Heart right ventricle (tissue), 16 donors: ENCODE data around the gene TYMP. TPM values are rescaled to one million over a fixed set of nuclear protein-coding genes. Genes with fewer than 3 reads are reported as not detected.

ENCODE experiments used
- ATAC-seq, 8 donors: fragments of 200-7000 bp; cut with Tn5 transposase; one replicate each; pipeline ENCODE4 v1.9.1; 2020; ENCODE audit warnings: mild to moderate bottlenecking in 8 of 8, moderate library complexity in 8 of 8, moderate number of reproducible peaks in 1 of 8
- DNase-seq, 2 donors: peaks; one replicate each; pipeline ENCODE4 v3.0.0-alpha.2; 2020
- H3K27ac ChIP-seq, 10 donors: fragments of 200-600 bp; sonication (generic) in 2 of 10; one replicate each; pipeline versions ENCODE4 v1.5.0 to v1.8.0; 2020 to 2022; ENCODE audit warnings: mild to moderate bottlenecking in 3 of 10
- H3K27me3 ChIP-seq, 7 donors: fragments of 200-600 bp; one replicate each; pipeline ENCODE4 v1.8.0; 2021 to 2022; ENCODE audit warnings: mild to moderate bottlenecking in 2 of 7
- H3K36me3 ChIP-seq, 9 donors: fragments of 200-600 bp; sonication (generic) in 1 of 9; one replicate each; pipeline versions ENCODE4 v1.5.0 to v1.8.0; 2020 to 2022; ENCODE audit warnings: mild to moderate bottlenecking in 2 of 9
- H3K4me1 ChIP-seq, 9 donors: fragments of 200-600 bp; sonication (generic) in 1 of 9; one replicate each; pipeline versions ENCODE4 v1.5.0 to v1.8.0; 2020 to 2022; ENCODE audit warnings: mild to moderate bottlenecking in 4 of 9
- H3K4me3 ChIP-seq, 10 donors: fragments of 200-600 bp; sonication (generic) in 2 of 10; one replicate each; pipeline versions ENCODE4 v1.5.0 to v1.8.0; 2020 to 2022; ENCODE audit warnings: mild to moderate bottlenecking in 7 of 10, moderate library complexity in 2 of 10
- H3K9me3 ChIP-seq, 11 donors: fragments of 200-600 bp in 10 of 11; sonication (generic) in 2 of 11; one replicate each; pipeline versions ENCODE4 v1.5.0 to v1.8.0; 2013 to 2022; ENCODE audit warnings: mild to moderate bottlenecking in 2 of 11, control low read depth in 1 of 11, moderate library complexity in 1 of 11
- CTCF ChIP-seq, 9 donors: fragments of 200-600 bp; sonication (generic) in 2 of 9; IDR thresholded peaks; one replicate each; pipeline versions ENCODE4 v1.5.0 to v1.8.0; 2021 to 2022; ENCODE audit warnings: antibody characterized with exemption in 9 of 9, mild to moderate bottlenecking in 5 of 9, moderate library complexity in 1 of 9
- WGBS, 2 donors: extraction: QIAGEN DNeasy Blood & Tissue Kit; methylation state at CpG; one replicate each; pipeline ENCODE4 v1.1.7; 2013; ENCODE audit warnings: inconsistent platforms in 1 of 2; 5-methylcytosine and 5-hydroxymethylcytosine counted together
- intact Hi-C, 10 donors: fragments of 100-400 bp; cut with DNase I; formaldehyde crosslinking; loops; one replicate each; pipeline versions ENCODE4 v1.11.1 to v1.14.2; 2022
- polyA plus RNA-seq, 2 donors: library from polyadenylated mRNA; stranded (reverse); fragments of 200-250 nt; gene quantifications; one replicate each; pipeline ENCODE4 v1.2.3, GENCODE V29; 2013
- total RNA-seq, 10 donors: library from RNA; stranded (reverse); fragmentation: NEBNext Ultra II Directional in 3 of 10; extraction: Animal tissue kit (Norgen Biotek cat#: 25700) in 3 of 10; gene quantifications; one replicate each; pipeline versions ENCODE4 v1.2.1 to v1.2.4, GENCODE V29; 2021 to 2023
- donor health status: Arrhythmogenic right ventricular cardiomyopathy.
- donor health status: ischemic (EF 13 %, LVEDD 7.1; RV severe dilation, severe dysfunction).
- donor health status: healthy with polysubstance abuse.
- donor health status: DM: no; HTN: yes; CAD: no.
- donor health status: DM: no; HTN: no; CAD: no.
- donor health status: ischemic (EF 25% LVEDD 6.9; RV normal size, moderate dysfunction).
- donor health status: ischemic (EF 25% LVEDD 5.7; RV mildly dilated, moderate dysfunction).
- donor health status: healthy.
- donor health status: DM: yes; HTN: yes; CAD: no.
- donor health status: Ischemic cardiomyopathy.
- donor health status: ischemic (EF 35%, LVEDD 5.7; RV mildly dilated, moderate dysfunction).
- donor health status: nonischemic (EF 11% LVEDD 7.7; RV severe dilation, severe dysfunction).
- donor health status: DM: yes; HTN: yes; CAD: no.
- donor health status: PGD.
- donor health status: ischemic (EF 29% LVEDD 5.4; RV normal size, mild dysfunction).
- donor health status: nonischemic (EF 23%, LVEDD 6.1; RV moderate dilation, normal function).

The TYMP gene
- total and polyA plus RNA-seq, 12 donors, result 8.4 to 113 (median 17.3) TPM

- Histone ChIP-seq H3K27ac (no peak overlapping the region), H3K36me3 (no peaks in the 10 kb centered on the region), H3K27me3 (peaks cover 0 to 20% (median 14%) of the 10 kb centered on the region in 7 donors), H3K9me3 (no peaks in the 10 kb centered on the region), H3K4me1 (no peaks in the 10 kb centered on the region), H3K4me3 (no peak overlapping the region)
- TF ChIP-seq CTCF (IDR thresholded peaks at IDR 0.05), result no peak
- DNase-seq (no peak), ATAC-seq (no peak)
- intact Hi-C loops, result no loop called here
- WGBS, 2 donors, result 57 to 62% methylated on average over 27 of the region's 27 CpGs
Measured at GRCh38 chr22:50490531-50491308, 39.1 kb downstream of the TYMP start.

- Histone ChIP-seq H3K27me3 (peaks cover 0 to 25% (median 19%) of the 10 kb centered on the region in 7 donors), H3K9me3 (no peaks in the 10 kb centered on the region), H3K36me3 (no peaks in the 10 kb centered on the region), H3K4me3 (no peak overlapping the region), H3K27ac (no peak overlapping the region), H3K4me1 (no peaks in the 10 kb centered on the region)
- no peak for TF ChIP-seq CTCF (IDR thresholded peaks at IDR 0.05)
- 80 to 83% methylated on average over 27 to 31 of the region's 31 CpGs for WGBS, 2 donors
- intact Hi-C loops, result no loop called here
- ATAC-seq (no peak), DNase-seq (no peak)
Measured at GRCh38 chr22:50489363-50490243, 40.2 kb downstream of the TYMP start.

- 55 to 75% methylated on average over 15 to 19 of the region's 19 CpGs for WGBS, 2 donors
- TF ChIP-seq CTCF (IDR thresholded peaks at IDR 0.05), result no peak
- H3K27ac ChIP-seq, result no peak overlapping the region
- intact Hi-C loops, result no loop called here
- no peak for ATAC-seq
- no peak overlapping the region for H3K4me3 ChIP-seq
- H3K36me3 ChIP-seq, result no peaks in the 10 kb centered on the region
- H3K9me3 ChIP-seq, result no peaks in the 10 kb centered on the region
- H3K4me1 ChIP-seq, result no peaks in the 10 kb centered on the region
- no peak for DNase-seq
- H3K27me3 ChIP-seq, result peaks cover 0 to 32% (median 26%) of the 10 kb centered on the region in 7 donors
Measured at GRCh38 chr22:50488886-50489285, 40.9 kb downstream of the TYMP start.

- Histone ChIP-seq H3K9me3 (no peaks in the 10 kb centered on the region), H3K4me1 (no peaks in the 10 kb centered on the region), H3K4me3 (no peak overlapping the region), H3K27ac (no peak overlapping the region), H3K36me3 (no peaks in the 10 kb centered on the region), H3K27me3 (peaks cover 0 to 39% (median 34%) of the 10 kb centered on the region in 7 donors)
- ATAC-seq, result peak in 1 of 8 donors; percentile 35
- no peak for DNase-seq
- 73 to 79% methylated on average over 18 of the region's 18 CpGs for WGBS, 2 donors
- TF ChIP-seq CTCF (IDR thresholded peaks at IDR 0.05), result no peak
- intact Hi-C loops, result no loop called here
Measured at GRCh38 chr22:50488006-50488677, 41.7 kb downstream of the TYMP start.
